NT2/D1 (cell line): ENCODE measurements around the gene WFS1.

Experiments
- SUZ12 ChIP-seq: IDR thresholded peaks from 2 replicates; pipeline ENCODE4 v1.6.1; 2011; ENCODE audit not compliant: insufficient read length, insufficient read depth; ENCODE audit errors: extremely low read depth
- YY1 ChIP-seq: IDR thresholded peaks from 2 replicates; pipeline ENCODE4 v1.6.1; 2011; ENCODE audit not compliant: insufficient read length, insufficient read depth
- ZNF274 ChIP-seq: IDR thresholded peaks from 2 replicates; pipeline ENCODE4 v1.6.1; 2011; ENCODE audit warnings: mild to moderate bottlenecking, low read depth, low read length

DNA sequence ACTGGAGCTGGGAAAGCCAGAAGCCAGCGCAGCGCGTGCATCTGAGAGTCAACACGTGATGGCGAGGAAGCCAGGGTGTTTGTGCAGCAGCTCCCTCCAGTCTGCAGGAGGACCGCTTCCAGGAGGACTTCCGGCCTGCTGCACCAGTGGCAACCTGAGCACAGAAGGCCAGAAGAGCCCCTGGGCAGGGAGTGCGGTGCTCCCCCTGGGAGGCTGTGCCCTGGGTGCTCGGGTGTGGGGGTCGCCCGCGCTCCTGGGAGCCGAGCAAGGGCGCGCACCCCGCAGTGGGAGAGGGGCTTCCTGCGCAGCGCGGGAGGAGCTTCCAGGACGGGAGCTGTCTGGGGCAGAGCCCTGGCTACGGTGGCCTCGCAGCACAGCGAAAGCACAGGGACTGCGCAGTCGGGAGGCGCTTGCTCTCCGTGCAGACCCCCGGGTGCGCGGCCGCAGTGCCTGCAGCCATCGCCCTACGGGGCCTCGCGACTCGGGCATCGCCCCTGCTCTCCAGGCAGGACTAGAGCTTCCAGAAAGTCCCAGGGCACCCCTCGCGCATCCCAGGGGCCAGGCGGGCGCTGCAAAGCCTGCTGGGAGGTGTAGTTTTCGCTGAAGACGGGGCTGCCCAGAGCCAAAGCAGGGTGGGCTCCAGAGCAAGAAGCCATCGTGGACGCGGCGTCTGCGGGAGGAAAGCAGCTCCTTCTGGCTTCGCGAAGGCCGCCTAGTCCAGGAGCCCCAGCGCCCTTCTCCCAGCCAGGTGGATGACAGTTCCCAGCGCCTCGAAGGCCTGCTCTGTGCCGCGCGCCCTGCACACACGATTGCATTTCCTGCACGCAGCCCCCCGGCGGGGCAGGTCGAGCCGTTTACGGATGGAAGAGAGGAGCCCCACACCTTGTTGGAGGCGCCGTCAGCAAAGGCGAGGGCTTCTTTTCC, 24.1 kb upstream of the WFS1 start:
- TF ChIP-seq YY1 (no peak), ZNF274 (no peak), SUZ12 (no peak)
